ENCODE results near the gene TSSK6.

The TSSK6 gene

DNA sequence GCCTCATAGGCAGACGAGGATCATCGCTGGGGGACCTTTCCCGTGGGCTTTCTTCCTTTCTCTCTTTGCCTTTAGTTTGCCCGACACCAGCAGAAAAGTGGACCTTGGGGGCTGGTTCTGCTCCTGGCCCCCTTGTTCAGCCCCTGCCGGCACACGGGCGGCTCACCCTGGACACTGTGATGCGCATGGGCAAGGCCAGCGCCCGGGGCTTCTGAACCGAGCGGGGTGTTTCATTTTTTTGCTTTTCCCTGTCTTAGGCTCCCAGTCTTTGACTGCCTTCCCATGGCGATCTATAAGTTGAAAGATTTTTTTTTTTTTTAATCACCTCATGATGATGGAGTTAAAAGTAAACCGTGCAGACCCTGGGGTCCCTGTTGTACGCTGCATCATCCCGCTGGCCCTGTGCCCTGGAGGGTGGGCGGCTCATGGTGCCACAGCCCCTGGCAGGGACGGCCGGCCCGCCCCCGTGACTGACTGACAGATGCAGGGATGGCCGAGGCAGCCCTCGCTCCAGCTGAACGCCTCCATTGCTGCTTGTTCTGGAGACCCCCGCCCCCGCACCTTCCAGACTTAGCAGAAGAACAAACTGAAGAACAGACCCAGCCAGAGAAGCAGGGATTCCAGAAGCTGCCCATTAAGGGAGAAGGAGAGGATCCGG lies 9.6 kb downstream of the TSSK6 start:
- DNase-seq, result no peak
- ATAC-seq, result no peak

DNA sequence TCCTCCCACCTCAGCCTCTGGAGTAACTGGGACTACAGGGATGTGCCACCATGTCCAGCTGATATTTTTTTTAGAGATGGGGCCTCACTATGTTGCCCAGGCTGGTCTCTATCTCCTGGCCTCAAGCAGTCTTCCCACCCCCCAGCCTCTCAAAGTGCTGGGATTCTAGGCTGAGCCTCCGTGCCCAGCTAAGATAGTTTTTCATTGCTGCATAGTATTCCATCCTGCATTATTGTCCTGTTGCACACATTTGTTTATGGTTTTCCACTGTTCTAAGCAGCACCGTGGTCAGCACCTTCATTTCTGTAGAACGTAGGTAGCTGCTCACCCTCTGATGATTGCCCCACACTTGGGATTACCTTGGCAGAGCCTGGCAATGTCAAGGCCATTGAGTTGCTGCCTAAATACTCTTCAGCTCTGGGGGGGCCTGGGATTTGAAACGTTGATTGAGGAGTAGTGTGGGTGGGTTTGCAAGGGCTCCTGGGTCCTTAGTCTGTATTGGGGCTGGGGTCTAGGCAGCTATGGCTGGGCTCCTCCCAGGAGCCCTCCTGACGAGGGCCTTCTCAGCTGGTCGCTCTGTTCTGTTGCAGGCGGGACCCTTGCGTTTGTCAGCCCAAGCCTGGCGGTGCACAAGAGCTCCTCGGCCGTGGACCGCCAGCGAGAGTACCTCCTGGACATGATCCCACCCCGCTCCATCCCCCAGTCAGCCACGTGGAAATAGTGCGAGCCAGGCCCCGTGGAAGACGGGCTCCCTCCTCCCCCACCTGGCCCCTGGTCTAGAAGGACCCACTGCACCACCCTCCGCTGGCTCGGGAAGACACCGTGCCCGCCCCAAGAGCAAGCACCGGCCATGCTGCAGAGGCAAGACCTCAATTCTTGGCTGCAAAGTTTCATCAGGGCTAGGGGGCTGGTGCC lies 10.3 kb downstream of the TSSK6 start:
- DNase-seq (no peak), ATAC-seq (no peak)

DNA sequence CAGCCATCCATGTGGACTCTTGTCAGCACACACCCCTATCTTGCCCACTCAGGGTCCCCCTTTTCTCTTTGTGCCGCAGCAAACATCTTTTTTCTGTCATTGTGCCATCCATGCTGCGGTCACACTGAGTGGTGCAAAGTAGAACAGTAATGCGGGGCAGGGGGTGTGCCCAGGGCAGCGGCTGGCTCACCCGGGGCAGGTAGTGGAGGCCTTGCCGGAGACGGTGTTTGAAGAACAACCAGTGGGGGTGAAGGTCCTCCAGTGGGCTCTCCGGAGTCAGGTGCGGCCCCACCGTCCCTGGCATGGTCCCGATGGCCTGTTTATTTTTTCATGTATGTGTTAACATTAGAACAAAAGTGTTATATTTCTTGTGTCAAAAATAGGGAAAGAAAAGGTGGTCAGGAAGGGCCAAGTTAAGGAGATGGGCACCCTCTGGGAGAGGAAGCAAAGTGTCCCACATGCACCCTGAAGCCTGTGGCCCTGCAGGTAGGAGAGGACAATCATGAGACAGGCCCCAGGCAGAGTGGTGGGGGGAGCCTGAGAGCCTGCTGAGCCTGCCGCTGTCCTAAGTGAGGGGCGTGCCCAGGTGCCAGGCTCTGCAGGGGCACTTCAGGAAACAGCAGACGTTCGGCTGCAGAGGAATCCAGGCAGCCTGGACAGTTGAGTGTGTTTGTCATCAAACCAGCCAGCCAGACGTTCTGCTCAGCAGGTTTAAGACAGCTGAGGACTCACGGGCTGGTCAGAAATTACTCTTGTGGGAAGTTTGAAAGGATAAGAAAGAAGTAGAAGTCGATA lies 12.3 kb downstream of the TSSK6 start:
- DNase-seq (no peak), ATAC-seq (no peak)

DNA sequence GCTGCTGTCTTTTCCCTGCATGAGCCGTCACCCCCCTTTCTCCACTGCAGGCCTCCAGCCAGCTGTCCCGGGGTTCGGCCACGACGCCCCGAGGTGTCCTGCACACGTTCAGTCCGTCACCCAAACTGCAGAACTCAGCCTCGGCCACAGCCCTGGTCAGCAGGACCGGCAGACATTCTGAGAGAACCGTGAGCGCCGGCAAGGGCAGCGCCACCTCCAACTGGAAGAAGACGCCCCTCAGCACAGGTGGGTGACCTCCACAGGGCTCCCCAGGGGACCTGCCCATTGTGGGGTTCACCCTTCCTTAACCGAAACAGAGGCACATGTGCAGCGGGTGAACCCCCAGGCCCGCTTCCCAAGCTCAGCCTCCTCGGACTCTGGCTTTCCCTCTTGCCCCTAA lies 13.1 kb downstream of the TSSK6 start:
- ATAC-seq (no peak), DNase-seq (no peak)

DNA sequence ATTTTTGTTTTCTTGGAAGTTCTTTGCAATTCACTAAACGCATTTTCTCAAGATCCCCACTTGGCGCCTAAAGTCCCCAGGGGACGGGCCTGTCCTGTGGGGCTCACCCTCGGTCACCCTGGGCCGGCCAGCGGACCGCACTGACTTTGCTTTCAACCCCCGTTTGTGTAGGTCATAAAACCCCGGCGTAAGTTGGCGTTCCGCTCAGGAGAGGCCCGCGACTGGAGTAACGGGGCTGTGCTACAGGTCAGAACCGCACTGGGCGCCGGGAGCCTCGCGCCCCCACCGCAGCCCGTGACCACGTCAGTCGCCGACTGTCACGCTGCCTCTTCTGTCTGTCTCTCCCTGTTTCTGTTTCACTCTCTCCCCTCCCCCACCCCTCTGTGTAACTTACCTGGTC lies 13.6 kb downstream of the TSSK6 start:
- no peak for ATAC-seq
- DNase-seq, result no peak

DNA sequence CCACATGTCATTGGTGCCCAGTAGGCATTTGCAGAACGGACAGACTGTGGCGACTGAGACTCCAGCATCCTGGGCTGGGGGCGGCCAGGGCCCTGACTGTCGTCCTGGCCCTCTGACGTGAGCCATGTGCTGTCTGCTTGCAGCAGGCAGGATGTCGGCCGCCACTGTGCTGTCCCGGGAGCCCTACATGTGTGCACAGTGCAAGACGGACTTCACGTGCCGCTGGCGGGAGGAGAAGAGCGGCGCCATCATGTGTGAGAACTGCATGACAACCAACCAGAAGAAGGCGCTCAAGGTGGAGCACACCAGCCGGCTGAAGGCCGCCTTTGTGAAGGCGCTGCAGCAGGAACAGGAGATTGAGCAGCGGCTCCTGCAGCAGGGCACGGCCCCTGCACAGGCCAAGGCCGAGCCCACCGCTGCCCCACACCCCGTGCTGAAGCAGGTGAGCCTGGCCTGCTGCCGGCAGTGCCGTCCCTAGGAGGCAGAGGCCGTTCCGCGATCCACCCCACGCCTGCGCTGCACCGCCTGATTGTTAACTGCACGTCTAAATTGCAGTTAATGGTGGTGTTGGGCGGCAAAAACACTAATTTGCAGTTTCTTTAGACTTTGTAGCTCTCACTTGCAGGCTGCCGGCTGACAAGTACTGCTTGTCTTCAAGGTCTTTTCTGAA lies 14.2 kb downstream of the TSSK6 start:
- no peak for DNase-seq
- no peak for ATAC-seq

GRCh38 chr19:19499272-19499995 lies 15.9 kb downstream of the TSSK6 start:
- ATAC-seq, result no peak
- no peak for DNase-seq

GRCh38 chr19:19498255-19498991 lies 16.9 kb downstream of the TSSK6 start:
- ATAC-seq (no peak), DNase-seq (no peak)

DNA sequence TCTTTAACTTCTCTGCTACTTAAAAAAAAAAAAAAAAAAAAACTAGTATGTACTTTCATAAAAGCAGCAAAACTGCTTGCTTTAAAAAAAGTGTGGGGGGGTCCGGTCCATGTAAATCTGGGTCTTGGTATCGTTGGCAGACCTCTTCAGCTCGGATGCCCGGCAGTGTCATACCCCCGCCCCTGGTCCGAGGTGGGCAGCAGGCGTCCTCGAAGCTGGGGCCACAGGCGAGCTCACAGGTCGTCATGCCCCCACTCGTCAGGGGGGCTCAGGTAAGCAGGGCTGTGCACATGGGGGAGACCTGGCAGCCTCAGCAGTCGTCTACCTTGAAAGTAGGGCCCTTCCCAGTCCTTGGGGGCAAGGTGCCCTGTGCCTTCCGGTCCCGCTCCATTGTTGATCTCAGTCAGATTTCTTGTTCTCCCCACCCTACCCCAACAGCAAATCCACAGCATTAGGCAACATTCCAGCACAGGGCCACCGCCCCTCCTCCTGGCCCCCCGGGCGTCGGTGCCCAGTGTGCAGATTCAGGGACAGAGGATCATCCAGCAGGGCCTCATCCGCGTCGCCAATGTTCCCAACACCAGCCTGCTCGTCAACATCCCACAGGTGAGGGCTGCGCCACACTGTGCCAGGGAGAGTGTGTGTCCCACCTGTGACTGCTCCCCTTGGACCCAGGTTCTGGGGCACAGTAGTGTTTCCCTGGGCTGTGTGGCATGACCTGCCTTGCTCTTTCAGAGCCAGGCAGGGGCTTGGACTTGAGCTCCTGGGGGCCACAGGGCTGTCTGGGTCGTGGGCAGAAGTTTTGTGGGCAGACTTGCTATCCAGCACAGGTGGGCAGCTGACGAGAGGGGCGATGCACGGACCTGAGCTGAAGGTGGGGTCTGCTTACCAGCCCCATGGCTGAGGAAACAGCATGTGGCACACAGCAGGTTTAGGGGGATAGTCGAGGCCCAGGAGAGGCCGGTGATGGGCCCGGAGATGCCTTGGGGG lies 19.4 kb downstream of the TSSK6 start:
- ATAC-seq (no peak), DNase-seq (no peak)

DNA sequence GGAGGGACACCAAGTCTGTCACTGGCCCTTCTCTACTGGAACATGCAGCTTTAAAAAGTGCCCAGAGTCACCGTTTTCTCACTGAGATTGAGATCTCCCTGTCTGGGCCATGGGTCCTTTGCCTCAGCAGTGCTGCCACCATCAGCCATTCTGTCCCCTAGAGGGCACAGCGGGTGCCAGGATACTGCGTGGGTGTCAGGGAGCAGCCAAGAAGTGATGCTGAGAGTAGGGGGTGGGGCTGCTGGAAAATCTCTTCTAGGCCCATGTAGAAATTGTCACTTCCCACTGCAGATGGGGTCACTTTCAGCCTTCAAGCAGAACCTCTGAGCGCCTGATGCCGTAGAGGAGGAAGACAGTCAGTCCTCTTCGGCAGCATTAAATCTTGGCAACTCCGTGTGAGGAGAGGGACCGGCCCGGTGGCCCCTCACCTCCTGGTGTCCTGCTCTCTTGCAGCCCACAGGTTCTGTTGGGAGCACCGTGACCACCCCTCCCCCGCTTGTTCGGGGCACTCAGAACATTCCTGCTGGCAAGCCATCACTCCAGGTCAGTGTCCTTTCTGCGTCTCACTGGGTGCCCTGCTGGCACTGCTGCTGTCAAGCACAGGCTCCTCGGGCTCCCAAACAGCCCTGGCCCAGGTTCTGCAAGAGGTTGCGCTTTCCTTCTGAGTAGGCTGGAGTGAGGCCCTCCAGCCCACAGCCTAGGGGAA lies 21.4 kb downstream of the TSSK6 start:
- ATAC-seq, result no peak
- DNase-seq, result no peak

DNA sequence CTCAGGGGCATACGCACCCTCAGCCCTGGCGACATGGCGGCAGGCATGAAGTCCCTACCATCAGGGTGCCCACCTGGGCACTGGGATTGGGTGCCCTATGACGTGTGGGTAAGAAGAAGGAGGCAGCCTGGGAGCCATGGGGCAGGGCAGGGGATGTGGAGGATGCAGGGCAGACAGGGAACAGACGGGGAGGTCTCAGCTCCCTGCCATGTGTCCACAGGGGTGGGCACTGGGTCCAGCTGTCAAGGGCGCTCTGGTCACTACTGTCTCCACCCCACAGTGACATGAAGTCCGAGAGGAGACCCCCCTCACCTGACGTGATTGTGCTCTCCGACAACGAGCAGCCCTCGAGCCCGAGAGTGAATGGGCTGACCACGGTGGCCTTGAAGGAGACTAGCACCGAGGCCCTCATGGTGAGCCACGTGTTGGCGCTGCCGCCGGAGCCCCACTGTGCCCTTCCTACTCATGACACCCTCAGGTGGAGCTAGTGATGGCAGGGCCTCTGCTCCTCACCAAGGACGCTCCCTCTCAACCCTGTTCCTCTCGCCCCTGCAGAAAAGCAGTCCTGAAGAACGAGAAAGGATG lies 23.2 kb downstream of the TSSK6 start:
- DNase-seq (no peak), ATAC-seq (no peak)

DNA sequence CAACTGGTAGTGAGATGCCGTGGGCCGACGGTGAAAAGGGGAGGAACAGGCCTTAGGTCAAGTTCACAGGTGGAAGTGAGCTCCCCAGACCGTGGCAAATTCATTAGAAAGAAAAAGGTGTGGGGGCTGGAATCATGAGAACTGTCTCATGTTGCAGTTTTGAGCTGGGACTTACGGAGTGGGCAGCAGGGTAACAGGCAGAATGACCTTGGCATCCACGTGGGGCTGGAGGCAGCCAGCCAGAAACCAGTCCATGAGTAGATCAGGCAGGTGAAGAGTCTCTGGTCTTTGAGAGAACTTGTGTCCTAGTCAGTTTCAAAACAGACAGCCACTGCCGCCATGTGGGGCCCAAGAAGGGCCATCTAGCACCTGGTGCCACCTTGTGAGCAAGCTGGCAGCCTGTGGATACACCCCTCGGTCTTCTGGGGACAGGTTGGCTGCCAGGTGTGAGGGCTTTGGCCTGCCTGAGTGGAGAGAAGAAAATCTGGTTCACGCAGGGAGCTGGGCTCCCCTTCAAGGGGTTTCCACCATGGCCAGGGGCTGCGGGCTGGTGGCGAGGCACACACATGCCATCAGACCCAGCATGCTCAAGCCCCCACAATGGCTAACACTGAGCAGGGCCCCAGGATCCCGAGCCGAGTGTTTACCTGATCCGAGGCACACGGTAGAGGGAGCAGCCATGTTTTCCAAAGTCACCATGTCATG lies 23.9 kb downstream of the TSSK6 start:
- no peak for DNase-seq
- ATAC-seq, result no peak

- DNase-seq, result peak; percentile 81
- ATAC-seq, result peak; percentile 11
Observed at GRCh38 chr19:19490214-19490968, 25.0 kb downstream of the TSSK6 start.

DNA sequence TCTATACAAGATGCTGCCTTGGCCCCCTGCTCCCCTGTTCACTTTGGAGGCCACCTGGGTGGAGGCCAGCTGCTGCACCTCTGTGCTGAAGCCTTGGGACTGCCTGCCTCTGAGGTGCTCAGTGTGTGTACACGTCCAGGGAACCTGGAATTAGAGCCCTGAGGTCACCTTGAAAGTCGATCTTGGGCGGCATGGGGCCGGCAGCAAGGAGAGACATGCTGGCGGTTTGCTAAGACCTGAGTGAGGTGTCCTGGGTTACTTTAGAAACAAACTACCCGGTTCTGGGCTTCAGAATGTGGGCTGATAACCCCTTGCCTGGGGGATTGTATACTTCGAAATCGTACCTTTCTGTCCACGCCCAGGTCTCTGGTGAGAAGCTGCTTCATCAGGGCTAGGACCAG lies 25.5 kb downstream of the TSSK6 start:
- ATAC-seq (no peak), DNase-seq (no peak)

- peak; percentile 74 for DNase-seq
- ATAC-seq, result peak; percentile 84
Observed at GRCh38 chr19:19488875-19489690, 26.3 kb downstream of the TSSK6 start.

Measured in stimulated activated naive CD8-positive, alpha-beta T cell treated with anti-CD3 and anti-CD28 coated beads, Interleukin-15, Interleukin-2, amounts not matched to agents 100 U/mL and 50 U/mL, for 24 hours (primary cell).